HG03520 (cell line): ENCODE data around the gene FOXP3.
A peak's percentile ranks its signal among the peaks of the same experiment; 100 is the strongest.

Experiments used
- ATAC-seq: cut with Tn5 transposase; IDR thresholded peaks from one replicate; pipeline ENCODE4 v1.9.1; 2021; ENCODE audit warnings: mild to moderate bottlenecking, moderate library complexity; ENCODE audit not compliant: unreplicated experiment

Gene FOXP3

DNA sequence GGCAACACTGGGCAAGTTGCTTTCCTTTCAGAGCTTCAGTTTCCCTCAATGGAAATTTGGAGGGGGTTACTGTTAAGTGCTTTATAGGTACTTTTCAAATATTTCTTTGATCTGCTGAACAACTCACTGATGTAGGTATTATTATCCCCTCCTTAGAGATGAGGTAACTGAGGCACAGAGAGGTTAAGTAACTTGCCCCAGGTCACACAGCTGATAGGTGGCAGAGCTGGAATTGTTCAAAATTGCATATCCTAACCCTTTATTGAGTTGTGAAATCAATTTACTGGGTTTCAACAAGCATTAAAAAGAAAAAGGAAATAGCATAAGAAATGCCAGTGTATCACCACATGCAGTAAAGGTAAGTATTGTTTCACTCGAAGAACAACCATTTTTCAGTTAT lies 11.7 kb upstream of the FOXP3 start:
- no peak for ATAC-seq

DNA sequence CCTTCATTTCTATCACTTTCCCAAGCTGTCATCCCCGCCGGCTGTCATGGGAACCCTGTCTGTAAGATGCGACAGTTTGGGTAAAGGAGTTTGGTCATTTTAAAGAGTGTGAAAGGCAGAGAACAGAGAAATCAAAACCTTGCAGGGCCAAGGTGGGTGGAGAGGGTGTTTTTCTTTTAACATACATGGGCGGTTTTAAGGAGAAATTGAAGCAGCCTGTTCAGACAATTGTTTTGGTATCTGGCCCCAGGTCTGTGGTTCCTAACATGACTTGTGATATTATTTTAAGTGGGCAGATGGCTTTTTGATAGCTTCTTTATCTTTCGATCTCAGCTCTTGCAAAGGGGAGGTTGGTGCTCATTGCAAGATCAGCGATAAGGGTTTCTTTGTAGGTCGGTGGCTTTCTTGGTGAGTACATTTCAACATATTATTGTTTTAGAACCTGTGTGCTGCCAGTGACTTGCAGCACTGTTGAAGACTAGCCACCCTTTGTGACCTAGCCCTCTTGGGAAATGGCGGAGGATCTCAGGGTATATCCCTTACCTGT lies 8.7 kb upstream of the FOXP3 start:
- no peak for ATAC-seq

DNA sequence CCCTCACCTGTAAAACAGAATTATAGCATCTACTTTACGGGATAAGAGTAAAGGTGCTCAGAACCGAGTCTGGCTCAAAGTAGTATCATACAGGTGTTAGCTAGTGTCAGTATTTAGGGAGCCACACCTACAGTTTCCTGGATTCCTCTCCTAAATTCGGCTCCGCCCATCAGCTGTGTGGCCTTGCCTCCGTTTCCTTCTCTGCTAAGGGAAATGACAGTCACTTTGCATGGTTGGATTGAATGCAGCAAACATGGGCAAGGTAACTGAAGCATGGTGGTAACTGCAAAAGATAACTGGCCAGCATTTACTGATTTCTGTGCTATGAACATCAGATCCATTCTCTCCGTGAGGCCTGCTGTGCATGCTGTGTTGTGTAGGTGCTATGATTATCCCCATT lies 7.9 kb upstream of the FOXP3 start:
- ATAC-seq, result no peak

DNA sequence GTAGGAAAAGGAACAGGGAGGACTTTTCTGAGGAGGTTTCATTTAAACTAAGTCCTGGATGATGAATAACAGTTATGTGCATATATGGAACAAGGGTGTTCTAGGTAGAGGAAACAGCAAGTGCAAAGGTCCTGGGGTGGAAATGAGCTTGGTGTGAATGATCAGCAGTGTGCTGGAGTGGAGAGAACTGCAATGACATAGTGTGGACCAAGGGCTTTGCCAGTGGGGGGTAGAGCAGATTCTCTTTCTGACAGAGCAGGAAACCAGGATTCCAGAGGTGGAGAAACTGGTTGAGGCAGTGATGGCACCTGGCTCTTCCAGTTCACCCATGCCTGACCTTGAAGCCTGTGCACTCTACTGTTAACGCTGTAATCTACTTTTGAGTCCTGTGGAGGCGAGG lies 6.8 kb upstream of the FOXP3 start:
- no peak for ATAC-seq

DNA sequence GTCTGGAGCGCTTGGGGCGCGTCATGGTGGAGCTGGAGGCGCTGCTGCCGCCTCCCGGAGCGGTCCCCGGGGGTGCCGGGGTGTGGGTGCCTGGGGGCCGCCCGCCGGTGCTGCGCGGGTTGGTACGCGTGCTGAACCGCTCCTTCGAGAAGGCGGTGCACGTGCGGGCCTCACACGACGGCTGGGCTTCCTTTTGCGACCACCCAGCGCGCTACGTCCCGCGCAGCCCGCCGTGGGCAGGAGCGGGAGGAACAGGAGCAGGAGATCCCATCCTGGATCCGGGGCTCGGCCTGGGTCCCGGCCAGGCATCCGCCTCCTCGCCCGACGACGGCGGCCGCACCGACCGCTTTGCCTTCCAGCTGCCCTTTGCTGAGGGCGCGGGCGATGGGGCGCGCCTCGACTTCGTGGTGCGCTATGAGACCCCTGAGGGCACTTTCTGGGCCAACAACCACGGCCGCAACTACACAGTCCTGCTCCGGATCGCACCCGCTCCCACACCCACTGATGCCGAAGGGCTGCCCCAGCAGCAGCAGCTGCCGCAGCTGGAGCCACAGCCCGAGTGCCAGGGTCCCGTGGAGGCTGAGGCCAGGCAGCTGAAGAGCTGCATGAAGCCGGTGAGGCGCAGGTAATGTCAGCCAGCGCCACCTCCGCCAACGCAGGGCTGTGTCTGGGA lies 5.9 kb upstream of the FOXP3 start:
- ATAC-seq, result no peak

DNA sequence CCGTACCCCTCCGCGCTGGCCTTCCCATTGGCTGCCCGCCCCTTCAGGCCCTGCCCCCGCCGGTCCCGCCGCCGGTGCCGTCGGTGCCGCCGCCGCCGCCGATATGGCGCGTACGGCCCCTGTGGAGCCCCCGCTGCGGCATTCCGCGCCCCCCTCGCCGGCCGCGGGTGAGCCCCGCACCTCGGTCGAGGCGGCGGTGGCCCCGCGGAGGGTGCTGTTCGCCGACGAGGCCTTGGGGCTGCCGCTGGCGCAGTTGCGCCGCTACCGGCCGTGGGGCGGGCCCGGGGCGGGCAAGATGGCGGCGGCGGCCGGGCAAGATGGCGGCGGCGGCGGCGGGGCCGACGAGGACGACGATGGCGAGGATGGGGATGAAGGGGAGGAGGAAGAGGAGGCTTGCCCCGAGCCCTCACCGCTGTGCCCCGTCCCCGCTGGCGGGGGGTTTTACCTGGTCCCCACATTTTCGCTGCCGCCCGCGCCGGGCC lies 5.3 kb upstream of the FOXP3 start, which contains the start of gene PPP1R3F:
TSS of gene PPP1R3F (plus strand) at position 27 of the 482 bp plus-strand sequence. CDS start at position 104, 77 bp downstream.
- peak; percentile 22 for ATAC-seq

DNA sequence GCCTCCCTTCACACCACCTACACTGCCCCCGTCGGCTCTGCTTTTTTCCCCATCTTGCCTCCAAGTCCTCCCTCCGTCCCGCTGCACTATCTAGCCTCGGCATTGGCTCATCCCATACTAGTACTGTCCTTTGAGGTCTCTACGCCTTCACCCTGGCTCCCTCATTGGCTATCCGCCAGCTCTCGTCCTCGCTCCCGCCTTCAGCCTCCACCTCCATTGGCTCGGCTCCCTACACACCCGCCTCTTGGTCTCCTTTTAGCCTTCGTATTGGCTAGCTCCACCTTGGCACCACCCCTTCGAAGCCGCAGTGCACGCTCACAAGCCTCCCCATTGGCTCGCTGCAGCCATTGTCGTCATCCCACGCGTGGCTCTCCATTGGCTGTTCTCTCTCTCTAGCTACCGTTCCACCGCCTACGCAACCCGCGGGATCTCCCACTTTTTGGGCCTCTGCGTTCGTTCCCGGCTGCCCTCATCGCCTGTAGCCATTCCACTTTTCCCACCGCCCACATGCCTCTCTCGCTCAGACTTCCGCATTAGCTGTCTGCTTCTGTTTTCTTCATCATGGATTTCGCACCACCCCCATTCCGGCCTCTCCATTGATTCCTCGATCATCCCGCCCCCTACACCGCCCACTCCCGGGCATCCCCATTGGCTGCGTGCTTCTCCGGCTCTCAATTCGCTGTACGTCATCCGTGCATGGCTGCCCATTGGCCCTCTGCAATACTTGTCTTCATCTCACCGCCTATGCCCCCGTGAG lies 4.7 kb upstream of the FOXP3 start:
- ATAC-seq, result peak; percentile 77

DNA sequence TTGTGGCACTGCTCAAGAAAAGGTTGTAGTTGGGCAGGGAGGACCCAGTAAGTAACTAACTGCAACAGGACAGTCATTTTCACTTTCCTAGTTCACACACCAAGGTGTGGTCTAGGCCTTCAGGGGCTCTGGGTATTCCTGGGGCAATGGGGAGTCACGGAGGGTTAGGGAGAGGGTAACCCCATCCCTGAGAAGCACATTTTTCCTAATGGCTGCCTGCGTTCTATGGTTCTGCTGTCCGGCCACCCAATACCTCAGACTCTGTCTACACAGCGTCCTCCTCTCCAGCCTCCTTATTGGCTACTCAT lies 4.1 kb upstream of the FOXP3 start:
- ATAC-seq, result no peak

DNA sequence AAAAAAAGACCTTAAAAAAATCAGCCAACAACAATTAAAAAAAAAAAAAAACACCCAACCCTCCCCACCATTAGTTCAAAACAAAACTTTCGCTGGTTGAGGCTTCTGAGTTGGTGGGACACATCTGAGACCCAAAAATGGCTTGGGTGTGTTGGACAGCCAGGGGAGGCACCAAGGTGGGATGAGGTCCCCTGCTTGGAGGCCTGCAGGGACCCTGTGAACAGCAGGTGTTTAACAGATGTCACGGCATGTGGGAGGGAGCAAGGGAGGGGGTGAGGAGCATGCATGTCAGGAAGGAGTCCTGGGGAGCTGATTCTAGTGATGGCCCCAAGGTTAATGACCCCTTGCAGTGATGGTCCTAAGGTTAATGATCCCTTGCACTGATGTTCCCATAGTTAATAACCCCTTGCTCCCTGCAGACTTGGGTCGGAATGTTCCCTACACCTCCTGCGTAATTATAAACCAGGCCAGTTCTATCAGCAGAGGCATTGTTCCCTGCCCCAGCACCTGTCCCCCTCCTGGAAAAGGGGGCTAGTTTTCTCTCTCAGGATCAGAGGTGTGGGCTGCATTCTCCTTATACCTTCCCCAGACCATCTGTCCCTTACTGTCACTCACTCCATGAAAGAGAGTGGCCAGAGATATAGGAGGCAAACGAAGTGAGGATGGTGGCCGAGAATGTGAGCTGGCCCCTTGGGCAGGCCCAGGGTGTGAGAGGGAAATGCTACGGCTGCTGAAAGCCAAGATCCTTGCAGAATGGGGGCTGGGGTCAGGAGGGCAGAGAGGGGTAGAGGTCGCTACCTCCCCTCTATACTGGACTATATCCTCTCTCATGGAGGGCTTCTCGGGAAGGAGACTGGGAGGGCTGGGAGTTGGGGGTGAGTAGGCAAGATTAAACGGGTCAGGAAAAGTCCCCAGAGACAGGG lies 2.3 kb upstream of the FOXP3 start:
- ATAC-seq, result no peak

DNA sequence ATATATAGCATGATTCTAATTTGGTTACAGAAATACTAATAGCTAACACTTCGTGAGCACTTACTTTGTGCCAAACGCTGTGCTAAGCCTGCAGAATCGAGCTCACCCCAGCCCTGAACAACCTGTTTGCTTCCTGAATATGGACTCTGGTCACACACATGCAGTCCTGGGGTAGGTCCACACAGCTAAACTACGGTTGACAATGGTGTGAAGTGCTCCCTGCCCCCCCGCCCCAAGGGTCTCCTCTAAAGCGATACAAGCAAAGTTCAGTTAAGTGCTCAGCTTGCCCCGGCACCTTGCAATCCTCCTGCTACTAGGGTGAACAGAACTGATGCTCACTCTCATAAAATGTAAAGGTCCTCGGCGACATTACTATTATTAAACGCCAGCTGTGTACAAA lies 879 bp downstream of the FOXP3 start:
- ATAC-seq, result no peak

DNA sequence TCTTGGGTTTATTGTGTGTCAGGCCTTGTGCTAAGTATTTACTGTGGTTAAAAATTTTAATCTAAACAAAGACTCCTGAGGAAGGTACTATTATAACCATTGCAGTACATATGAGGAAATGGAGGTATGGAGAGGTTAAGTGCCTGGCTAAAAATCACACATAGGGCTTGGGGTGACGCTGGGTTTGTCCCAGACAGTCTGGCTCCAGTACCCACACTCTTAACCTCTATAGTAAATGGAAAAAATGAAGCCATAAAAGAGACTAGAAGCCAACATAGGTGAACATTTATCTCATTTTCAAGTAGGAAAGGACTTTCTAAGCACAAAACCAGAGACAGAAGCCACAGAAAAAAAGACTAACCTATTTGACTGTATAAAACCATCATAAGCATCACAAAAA lies 1.9 kb downstream of the FOXP3 start:
- no peak for ATAC-seq

DNA sequence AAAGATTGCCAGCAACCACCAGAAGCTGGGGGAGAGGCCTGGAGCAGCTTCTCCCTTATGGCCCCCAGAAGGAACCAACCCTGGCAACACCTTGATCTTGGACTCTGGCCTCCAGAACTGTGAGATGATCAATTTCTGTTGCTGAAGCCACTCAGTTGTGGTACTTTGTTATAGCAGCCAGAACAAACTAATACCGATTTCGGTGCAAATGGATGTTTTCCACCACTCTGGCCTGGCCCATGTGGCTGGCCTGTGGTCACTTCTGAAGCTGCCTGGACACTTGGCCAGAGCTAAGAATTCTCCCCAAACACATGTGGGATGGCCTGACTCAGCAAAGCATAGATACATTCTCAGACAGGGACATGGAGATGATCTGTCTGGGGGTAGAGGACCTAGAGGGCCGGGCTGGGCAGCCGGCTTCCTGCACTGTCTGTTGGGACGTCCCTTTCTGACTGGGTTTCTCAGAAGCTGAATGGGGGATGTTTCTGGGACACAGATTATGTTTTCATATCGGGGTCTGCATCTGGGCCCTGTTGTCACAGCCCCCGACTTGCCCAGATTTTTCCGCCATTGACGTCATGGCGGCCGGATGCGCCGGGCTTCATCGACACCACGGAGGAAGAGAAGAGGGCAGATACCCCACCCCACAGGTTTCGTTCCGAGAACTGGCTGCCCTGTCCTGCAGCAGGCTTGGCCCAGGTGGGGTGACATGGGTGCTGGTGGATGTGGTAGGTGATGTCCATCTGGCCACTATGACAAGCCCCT lies 4.1 kb downstream of the FOXP3 start:
- no peak for ATAC-seq

DNA sequence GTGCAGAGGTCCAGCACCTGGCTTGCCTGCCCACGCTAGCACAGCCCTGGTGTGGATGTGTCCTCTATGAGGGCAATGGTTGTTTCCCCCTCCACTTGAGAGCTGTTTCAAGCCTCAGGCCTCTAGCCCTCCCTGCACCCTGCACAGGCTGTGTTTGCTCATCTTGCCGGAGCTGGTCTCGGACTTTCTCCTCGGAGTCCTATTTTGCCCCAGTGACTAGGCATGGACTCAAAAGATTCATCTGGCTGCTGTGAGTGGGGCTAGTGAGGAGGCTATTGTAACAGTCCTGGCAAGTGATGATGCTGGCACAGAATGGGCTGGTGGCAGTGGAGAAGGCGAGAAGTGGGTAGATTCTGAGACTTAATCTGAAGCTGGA lies 5.8 kb downstream of the FOXP3 start:
- no peak for ATAC-seq

DNA sequence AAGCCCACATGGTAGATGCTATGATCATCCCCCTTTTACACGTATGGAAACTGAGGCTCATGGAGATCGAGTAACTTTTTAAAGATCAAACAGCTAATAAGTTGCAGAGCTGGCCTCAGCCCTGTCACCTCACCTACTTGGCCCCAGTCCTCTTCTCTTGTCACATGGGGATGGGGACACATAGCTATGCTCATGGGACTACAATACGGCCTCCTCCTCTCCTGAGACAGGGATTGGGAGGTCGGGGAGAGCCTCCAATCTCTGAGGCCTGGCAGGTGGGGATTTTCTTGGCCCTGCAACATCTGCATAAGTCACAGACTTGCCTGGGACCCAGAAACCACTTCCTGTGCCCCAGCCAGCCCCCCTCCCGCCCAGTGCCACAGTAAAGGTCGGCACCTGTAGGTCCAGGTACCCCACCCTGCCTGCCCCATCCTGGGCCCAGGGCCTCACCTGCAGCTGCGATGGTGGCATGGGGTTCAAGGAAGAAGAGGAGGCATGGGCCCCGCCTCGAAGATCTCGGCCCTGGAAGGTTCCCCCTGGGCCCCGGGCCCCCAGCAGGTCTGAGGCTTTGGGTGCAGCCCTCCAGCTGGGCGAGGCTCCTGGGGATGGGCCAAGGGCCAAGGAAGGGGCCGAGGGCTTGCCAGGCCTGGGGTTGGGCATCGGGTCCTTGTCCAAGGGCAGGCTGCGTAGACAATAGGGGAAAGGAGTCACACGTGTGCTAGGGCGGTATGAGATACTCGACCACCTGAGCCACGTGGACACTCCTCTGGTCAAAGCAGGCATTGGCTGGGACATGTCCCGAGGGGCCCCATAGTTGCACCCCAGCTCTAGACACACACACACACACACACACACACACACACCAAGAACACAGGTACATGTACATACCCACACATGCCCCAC lies 6.4 kb downstream of the FOXP3 start:
- no peak for ATAC-seq

DNA sequence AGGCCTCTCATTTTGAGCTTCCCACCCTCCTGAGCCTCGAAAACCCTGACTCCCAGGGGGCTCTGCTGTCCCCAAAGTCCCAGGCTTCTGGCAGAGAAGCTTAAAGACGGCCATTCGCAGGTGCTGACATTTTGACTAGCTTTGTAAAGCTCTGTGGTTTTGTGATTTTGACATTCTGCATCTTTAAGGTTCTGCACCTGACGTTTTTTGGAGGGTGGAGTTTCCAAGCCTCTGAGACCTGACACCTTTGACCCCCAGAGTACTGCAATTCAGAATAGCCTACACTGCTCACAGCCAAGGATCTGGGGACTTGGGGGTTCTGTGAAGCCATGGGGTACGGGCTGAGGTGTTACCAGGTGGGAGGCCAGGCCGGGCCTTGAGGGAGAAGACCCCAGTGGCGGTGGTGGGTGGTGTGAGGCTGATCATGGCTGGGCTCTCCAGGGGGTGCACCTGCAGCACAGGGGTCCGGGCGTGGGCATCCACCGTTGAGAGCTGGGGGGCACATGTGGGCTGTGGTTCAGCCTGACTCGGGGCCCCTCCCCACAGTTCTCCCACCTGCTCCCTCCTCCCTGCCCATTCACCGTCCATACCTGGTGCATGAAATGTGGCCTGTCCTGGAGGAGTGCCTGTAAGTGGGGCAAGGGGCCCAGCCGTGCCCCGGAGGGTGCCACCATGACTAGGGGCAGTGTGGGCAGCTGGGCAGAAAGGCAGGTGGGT lies 7.3 kb downstream of the FOXP3 start:
- ATAC-seq, result no peak

DNA sequence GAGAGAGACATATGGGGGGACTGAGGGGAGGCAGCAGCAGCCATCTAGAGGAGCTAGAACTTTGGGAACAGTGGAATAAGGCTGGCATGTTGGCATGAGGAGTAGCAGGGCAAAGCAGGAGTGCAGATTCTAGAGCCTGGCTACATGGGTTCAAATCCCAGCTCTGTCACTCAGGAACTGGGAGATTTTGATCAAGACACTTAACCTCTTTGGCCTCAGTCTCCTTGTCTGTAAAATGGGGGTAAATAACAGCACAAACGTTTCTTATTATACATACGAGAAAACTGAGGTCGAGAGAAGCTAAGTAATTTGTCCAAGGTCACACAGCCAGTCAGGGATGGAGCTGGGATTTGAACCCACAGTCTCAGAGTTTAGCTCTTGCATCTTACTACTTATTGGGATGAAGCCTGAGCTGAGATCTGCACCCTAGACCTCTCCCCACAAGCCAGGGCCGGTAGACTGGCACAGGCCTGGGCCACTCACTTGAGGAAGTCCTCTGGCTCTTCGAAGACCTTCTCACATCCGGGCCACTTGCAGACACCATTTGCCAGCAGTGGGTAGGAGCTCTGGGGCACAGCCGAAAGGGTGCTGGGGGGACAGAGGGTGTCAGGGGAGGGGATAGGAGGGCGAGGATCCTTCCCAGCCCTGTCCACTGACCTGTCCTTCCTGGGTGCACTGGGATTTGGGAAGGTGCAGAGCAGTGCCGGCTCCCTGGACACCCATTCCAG lies 8.1 kb downstream of the FOXP3 start:
- no peak for ATAC-seq

DNA sequence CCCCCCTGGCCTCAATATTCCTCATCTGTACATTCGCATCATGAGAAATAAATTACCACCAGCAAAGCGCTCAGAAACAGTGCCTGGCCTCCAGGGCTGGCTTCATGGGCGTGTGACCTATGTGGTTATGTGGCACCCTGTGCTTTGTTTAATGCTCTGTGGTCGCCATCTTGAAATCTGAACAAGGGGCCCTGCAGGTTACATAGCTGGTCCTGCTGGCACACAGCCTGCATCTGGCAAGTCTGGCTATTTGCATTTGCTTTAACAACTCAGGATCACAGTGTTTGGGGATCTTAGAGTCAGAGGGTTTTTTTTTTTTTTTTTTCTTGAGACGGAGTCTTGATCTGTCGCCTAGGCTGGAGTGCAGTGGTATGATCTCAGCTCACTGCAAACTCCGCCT lies 9.9 kb downstream of the FOXP3 start:
- no peak for ATAC-seq

DNA sequence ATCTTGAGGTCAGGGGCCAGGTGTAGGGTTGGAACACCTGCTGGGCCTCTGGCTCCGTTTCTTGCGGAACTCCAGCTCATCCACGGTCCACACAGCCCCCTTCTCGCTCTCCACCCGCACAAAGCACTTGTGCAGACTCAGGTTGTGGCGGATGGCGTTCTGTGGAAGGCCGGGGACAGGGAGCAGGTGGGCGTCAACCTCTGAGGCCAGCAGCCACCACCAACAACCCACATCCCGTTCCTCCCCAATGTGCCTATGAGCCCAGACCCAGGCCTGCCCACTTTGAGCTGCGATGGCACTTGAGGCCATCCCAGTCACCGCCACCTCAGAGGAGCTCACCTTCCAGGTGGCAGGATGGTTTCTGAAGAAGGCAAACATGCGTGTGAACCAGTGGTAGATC lies 13.2 kb downstream of the FOXP3 start:
- no peak for ATAC-seq
